AG09319 (cell line): ENCODE measurements around the gene EXPH5.

Source experiments
- DNase-seq: peaks from one replicate; pipeline ENCODE4 v3.0.0-alpha.2; 2010; ENCODE audit warnings: low read depth; ENCODE audit errors: extremely low read depth
- TF ChIP-seq, protein P1 (sequence below): IDR thresholded peaks from 2 replicates; pipeline ENCODE4 v1.5.1; 2011; ENCODE audit warnings: low read depth, mild to moderate bottlenecking, inconsistent platforms, low read length, moderate library complexity

Gene EXPH5

DNA sequence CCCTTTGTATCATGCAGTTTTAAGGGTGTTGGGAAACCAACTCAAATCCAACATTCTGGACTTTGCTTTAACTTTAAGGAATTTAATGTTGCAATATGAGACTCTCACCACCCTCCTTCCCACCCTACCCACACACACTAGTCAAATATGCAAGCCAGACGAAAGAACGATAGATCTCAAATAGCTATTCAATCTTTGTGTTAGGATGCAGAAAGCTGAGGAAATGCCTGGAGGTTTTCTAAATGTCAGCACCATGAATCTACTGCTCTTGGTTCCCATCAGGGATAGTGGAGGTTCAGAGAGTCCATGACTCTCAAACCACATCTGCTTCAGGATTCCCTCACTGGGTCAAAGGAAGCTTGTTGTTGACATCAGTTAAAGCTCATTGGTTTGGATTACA lies 33.7 kb downstream of the EXPH5 start:
- TF ChIP-seq, protein P1, sequence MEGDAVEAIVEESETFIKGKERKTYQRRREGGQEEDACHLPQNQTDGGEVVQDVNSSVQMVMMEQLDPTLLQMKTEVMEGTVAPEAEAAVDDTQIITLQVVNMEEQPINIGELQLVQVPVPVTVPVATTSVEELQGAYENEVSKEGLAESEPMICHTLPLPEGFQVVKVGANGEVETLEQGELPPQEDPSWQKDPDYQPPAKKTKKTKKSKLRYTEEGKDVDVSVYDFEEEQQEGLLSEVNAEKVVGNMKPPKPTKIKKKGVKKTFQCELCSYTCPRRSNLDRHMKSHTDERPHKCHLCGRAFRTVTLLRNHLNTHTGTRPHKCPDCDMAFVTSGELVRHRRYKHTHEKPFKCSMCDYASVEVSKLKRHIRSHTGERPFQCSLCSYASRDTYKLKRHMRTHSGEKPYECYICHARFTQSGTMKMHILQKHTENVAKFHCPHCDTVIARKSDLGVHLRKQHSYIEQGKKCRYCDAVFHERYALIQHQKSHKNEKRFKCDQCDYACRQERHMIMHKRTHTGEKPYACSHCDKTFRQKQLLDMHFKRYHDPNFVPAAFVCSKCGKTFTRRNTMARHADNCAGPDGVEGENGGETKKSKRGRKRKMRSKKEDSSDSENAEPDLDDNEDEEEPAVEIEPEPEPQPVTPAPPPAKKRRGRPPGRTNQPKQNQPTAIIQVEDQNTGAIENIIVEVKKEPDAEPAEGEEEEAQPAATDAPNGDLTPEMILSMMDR = no peak
- DNase-seq = peak; percentile 79

GRCh38 chr11:108559340-108559739 lies 34.2 kb downstream of the EXPH5 start:
- TF ChIP-seq, protein P1 = no peak
- DNase-seq = peak; percentile 69

DNA sequence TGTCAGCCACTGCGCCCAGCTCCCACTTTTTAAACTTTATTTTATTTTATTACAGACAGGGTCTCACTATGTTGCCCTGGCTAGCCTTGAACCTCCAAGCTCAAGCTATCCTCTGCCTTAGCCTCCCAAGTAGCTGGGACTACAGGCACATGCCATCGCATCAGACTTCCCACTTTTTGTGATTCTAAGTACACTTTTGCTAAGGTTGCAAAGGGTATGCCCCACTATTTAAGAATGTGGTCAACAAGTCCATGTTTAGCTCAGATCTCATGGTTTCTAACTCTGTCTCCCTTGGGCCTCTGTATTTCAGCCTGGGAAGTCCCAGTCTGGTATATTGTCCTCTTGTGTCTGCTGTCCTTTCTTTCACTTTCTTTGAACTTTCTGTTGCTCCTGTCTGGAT lies 35.3 kb downstream of the EXPH5 start:
- DNase-seq = no peak
- TF ChIP-seq, protein P1 = no peak

DNA sequence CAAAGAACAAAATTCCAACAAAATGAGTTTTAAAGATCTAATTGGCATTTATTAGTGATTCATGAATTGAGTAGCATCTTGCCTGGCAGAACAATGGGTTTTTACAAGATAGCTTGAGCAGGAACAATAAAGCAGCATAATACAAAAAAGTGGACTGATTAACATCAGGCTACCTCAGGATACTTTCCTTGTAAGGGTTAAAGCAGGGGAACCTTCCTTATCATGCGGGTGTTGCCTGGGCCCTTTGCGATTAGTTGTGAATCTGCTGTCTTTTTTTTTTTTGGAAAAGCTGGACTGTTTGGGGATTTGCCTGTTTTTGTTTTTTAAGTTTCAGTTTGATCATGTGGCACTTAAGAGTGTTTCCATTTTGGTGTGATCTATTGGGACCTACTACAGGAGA lies 37.5 kb downstream of the EXPH5 start:
- TF ChIP-seq, protein P1 = no peak
- no peak for DNase-seq

DNA sequence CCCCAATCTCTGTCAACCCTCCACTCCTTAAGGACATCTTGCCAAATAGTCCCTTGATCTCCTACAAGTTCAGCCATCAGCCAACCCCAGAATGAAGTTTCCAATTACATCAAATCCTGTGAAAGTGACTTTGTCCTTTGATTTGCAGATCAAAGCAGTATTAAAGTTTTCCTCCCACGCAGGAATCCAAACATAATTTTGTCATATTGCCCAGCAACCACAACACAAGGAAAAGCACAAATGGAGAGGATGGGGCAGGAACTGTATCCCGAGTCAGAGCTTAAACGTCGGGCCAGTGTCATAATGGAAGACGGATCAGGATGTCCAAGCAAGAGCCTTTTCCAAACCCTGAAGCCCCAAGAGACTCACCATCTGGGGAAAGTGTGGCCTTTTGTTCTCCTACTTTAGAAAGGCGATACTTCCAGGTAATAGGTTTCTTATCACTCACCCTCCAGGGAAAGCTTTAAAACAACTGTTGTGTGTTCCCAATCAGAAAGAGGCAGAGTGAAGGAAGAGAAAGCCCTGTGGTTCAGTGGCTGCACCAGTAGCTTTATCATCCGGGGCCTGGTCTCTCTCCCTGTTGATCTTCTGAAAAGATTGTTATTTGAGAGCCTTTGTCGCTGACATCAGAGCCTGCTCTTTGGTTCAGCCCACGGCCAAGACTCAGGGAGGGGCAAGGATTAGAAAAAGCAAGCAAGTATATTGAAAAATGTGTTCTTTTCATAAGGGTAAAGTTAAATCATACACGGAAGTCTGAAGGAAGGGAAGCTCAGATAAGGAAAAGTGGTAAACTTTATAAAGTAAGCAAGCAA lies 41.7 kb downstream of the EXPH5 start:
- DNase-seq = no peak
- TF ChIP-seq, protein P1 = no peak

DNA sequence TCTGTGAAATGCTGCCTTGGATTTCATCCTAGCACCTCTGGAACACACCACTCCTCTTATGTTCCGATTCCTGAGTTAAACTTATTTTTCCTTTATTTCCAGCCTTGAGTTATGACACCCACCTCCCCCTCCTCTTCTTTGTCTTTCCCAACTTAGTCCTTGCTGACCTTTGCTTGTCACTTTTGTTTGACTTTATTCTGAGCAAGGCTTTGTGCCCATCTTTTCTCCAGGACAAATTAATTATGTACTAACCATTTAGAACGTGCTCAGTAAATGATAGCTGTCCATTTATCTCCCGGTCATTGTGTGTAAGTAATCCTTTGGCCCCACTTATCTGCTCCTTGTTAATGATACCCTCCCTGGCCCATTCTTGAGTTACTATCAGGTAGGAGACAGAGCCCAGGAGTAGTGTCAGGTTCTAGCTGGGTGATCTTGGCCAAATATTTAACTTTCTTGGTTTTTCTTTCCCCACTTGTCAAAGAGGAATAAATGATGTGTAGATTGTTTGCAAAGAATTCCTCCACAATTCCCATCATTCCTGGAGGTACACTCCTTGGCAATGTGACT lies 44.2 kb downstream of the EXPH5 start:
- no peak for DNase-seq
- TF ChIP-seq, protein P1 = no peak

DNA sequence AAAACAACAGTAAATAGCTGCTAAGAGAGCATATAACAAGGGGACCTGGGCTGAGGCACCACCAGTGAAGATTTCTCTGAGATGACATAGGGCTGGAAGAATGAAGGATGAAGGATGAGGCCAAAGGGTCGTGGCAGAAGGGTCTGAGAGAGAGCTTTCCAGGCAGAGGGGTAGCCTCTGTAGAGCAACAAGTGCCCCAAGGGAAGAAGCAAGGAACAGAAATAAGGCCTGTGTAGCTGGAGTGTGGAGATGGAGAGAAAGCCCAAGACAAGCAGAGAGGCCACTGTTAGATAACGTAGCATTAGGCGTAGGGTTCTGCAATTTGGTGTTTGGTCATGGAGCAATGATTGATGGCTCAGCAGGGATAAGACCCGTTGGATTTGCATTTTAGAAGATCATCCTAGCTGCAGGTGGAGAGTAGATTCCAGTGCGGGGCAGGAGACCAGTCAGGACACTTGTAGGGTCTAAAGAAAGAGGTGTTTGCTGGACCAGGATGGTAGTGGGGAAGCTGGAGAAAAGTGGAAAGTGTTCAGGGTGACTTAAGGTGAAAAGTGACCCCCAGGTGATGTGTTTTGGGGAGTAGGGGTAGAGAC lies 47.6 kb downstream of the EXPH5 start:
- TF ChIP-seq, protein P1 = no peak
- no peak for DNase-seq
